Measurements from ENCODE around the gene COQ6.

- TF ChIP-seq POLR2A (IDR thresholded peaks at IDR 0.05) (no peak), EP300 (IDR thresholded peaks at IDR 0.05; ENCODE audit: low read depth) (no peak), POLR2AphosphoS5 (IDR thresholded peaks at IDR 0.05) (no peak), CTCF (IDR thresholded peaks at IDR 0.05) (no peak)
Measured at GRCh38 chr14:73937012-73937411, 13.1 kb upstream of the COQ6 start.
